ENCODE results near the gene TUT4.

TUT4 gene

GRCh38 chr1:52404116-52404974 lies 148.5 kb downstream of the TUT4 start, which contains the start of the genes ORC1 and PRPF38A:
ORC1 (minus strand) TSS chr1:52404423; CDS start chr1:52402223, 2,200 bp downstream.
PRPF38A (plus strand) TSS chr1:52404602; CDS start chr1:52404750, 148 bp downstream.
- peak; percentile 93 to 99 for DNase-seq (ENCODE audit: low read depth in 2 of 2)

- peak; percentile 20 to 35 for DNase-seq (ENCODE audit: low read depth in 2 of 2)
Observed at GRCh38 chr1:52403566-52404115, 149.3 kb downstream of the TUT4 start.

GRCh38 chr1:52402860-52403240 lies 150.0 kb downstream of the TUT4 start:
- DNase-seq (ENCODE audit: low read depth in 2 of 2): no peak

- no peak for DNase-seq (ENCODE audit: low read depth in 2 of 2)
Observed at GRCh38 chr1:52400131-52400530, 152.8 kb downstream of the TUT4 start.

- no peak for DNase-seq (ENCODE audit: low read depth in 2 of 2)
Observed at GRCh38 chr1:52399629-52400028, 153.3 kb downstream of the TUT4 start.

- no peak for DNase-seq (ENCODE audit: low read depth in 2 of 2)
Observed at GRCh38 chr1:52393174-52393573, 159.7 kb downstream of the TUT4 start.

- no peak for DNase-seq (ENCODE audit: low read depth in 2 of 2)
Observed at GRCh38 chr1:52386458-52386857, 166.4 kb downstream of the TUT4 start.

GRCh38 chr1:52385376-52385775 lies 167.5 kb downstream of the TUT4 start:
- DNase-seq (ENCODE audit: low read depth in 2 of 2): no peak
